ENCODE results near the gene CHD2.

DNA sequence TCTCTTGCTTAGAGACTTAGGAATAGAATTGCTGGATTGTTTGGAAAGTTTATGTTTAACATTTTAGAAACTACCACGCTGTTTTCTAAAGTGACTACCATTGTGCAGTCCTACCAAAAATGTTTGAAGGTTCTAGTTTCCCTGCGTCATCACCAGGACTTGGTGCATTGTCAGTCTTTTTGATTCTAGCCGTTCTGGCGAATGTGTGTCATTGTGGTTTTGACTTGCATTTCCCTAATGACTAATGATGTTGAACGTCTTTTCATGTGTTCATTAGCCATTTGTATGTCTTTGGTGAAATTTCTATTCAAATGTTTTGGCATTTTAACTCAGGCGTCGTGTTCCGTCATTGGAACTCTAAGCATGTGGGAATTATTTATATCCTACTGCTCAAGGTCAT lies 58.0 kb downstream of the CHD2 start:
- TF ChIP-seq POLR2A (IDR thresholded peaks at IDR 0.05; ENCODE audit: low read length) (no peak), ZSCAN20 (CRISPR knock-in tag; IDR thresholded peaks at IDR 0.05) (no peak), NPAS2 (CRISPR knock-in tag; IDR thresholded peaks at IDR 0.05; ENCODE audit: borderline replicate concordance) (no peak), KDM5A (IDR thresholded peaks at IDR 0.05) (no peak), FOSB (CRISPR knock-in tag; IDR thresholded peaks at IDR 0.05) (0 out of 2 replicates have a peak, but pooled peaks have one; percentile 27)
- TF ChIP-seq, protein P1, sequence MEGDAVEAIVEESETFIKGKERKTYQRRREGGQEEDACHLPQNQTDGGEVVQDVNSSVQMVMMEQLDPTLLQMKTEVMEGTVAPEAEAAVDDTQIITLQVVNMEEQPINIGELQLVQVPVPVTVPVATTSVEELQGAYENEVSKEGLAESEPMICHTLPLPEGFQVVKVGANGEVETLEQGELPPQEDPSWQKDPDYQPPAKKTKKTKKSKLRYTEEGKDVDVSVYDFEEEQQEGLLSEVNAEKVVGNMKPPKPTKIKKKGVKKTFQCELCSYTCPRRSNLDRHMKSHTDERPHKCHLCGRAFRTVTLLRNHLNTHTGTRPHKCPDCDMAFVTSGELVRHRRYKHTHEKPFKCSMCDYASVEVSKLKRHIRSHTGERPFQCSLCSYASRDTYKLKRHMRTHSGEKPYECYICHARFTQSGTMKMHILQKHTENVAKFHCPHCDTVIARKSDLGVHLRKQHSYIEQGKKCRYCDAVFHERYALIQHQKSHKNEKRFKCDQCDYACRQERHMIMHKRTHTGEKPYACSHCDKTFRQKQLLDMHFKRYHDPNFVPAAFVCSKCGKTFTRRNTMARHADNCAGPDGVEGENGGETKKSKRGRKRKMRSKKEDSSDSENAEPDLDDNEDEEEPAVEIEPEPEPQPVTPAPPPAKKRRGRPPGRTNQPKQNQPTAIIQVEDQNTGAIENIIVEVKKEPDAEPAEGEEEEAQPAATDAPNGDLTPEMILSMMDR (IDR thresholded peaks at IDR 0.05), result no peak
- TF ChIP-seq, protein P2, sequence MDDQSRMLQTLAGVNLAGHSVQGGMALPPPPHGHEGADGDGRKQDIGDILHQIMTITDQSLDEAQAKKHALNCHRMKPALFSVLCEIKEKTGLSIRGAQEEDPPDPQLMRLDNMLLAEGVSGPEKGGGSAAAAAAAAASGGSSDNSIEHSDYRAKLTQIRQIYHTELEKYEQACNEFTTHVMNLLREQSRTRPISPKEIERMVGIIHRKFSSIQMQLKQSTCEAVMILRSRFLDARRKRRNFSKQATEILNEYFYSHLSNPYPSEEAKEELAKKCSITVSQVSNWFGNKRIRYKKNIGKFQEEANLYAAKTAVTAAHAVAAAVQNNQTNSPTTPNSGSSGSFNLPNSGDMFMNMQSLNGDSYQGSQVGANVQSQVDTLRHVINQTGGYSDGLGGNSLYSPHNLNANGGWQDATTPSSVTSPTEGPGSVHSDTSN (IDR thresholded peaks at IDR 0.05), result no peak

Data from A549 (cell line).